Mammary epithelial cell (primary cell): ENCODE results near the gene HOXD8.

Experiments used
- EZH2 ChIP-seq: IDR thresholded peaks from 2 replicates; pipeline ENCODE4 v1.6.1; 2012; ENCODE audit warnings: low read length, inconsistent platforms, borderline replicate concordance
- TF ChIP-seq, protein P1 (sequence below), 2 donors: IDR thresholded peaks in 1 of 2; conservative IDR thresholded peaks in 1 of 2; 2 replicates each; pipeline ENCODE4 v1.5.1; 2011 to 2012; ENCODE audit warnings: inconsistent platforms in 2 of 2, low read length in 2 of 2, mild to moderate bottlenecking in 2 of 2, control low read depth in 1 of 2, low read depth in 1 of 2; ENCODE audit not compliant: insufficient read depth in 1 of 2; ENCODE audit errors: extremely low read depth in 1 of 2

DNA sequence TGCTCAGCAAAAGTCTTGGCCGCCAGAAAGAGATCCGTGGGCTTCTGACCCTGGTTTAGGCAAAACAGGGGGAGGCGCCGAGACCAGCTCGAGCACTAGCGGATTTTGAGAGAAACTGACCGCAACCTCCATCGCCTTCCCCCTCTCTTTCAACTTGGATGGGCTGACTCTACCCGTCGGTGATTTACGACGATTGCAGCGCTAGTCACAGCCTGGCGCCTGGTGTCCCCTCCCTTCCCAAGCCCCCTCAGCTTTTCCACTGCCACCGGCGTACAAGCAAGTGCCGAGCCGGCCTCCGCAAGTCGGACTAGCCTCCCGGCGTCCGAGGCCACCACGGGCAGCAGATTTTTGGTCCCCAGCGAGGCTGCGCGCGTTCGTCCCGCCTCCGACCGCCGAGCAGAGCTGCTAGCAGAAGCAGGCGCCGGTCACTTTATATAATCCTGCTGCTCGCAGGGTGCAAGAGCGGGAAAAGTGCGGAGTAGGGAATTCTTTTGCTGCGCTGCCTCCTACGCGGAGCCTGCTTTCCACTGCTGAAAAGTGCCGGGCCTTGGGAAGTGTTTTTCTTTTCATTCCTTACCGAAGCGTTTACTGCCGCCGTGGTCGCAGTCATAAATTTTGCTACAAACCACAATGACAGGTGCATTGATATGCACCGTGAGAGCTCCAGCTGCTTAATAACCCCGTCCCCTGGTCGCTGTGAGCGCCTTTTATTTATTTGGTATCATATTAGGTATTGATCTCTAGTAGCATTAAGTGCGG lies 35.3 kb downstream of the HOXD8 start:
- TF ChIP-seq, protein P1, sequence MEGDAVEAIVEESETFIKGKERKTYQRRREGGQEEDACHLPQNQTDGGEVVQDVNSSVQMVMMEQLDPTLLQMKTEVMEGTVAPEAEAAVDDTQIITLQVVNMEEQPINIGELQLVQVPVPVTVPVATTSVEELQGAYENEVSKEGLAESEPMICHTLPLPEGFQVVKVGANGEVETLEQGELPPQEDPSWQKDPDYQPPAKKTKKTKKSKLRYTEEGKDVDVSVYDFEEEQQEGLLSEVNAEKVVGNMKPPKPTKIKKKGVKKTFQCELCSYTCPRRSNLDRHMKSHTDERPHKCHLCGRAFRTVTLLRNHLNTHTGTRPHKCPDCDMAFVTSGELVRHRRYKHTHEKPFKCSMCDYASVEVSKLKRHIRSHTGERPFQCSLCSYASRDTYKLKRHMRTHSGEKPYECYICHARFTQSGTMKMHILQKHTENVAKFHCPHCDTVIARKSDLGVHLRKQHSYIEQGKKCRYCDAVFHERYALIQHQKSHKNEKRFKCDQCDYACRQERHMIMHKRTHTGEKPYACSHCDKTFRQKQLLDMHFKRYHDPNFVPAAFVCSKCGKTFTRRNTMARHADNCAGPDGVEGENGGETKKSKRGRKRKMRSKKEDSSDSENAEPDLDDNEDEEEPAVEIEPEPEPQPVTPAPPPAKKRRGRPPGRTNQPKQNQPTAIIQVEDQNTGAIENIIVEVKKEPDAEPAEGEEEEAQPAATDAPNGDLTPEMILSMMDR (conservative IDR thresholded peaks at IDR 0.05 in 1 of 2, IDR thresholded peaks at IDR 0.05 in 1 of 2; ENCODE audit: extremely low read depth in 1 of 2, insufficient read depth in 1 of 2, low read depth in 1 of 2, low read length in 2 of 2), result no peak
- TF ChIP-seq EZH2, result peak; percentile 69
